ENCODE measurements around the gene SPEG. TPM values are rescaled to one million over a fixed set of nuclear protein-coding genes. Genes with fewer than 3 reads are reported as not detected.

The SPEG gene
- total RNA-seq, 1 experiment from 2014 or later = 16.7 TPM

- Mint-ChIP-seq H3K4me3 (ENCODE audit: low read depth, unreplicated experiment) (no peak overlapping the region), H3K9me3 (ENCODE audit: low read depth, unreplicated experiment) (no peaks in the 10 kb centered on the region), H3K27ac (ENCODE audit: unreplicated experiment) (no peak overlapping the region), H3K36me3 (ENCODE audit: insufficient read depth, unreplicated experiment) (peaks cover 37% of the 10 kb centered on the region), H3K4me1 (ENCODE audit: low read depth, unreplicated experiment) (peaks cover 10% of the 10 kb centered on the region), H3K27me3 (ENCODE audit: unreplicated experiment) (peaks cover 30% of the 10 kb centered on the region)
- TF ChIP-seq, protein P1, sequence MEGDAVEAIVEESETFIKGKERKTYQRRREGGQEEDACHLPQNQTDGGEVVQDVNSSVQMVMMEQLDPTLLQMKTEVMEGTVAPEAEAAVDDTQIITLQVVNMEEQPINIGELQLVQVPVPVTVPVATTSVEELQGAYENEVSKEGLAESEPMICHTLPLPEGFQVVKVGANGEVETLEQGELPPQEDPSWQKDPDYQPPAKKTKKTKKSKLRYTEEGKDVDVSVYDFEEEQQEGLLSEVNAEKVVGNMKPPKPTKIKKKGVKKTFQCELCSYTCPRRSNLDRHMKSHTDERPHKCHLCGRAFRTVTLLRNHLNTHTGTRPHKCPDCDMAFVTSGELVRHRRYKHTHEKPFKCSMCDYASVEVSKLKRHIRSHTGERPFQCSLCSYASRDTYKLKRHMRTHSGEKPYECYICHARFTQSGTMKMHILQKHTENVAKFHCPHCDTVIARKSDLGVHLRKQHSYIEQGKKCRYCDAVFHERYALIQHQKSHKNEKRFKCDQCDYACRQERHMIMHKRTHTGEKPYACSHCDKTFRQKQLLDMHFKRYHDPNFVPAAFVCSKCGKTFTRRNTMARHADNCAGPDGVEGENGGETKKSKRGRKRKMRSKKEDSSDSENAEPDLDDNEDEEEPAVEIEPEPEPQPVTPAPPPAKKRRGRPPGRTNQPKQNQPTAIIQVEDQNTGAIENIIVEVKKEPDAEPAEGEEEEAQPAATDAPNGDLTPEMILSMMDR (IDR thresholded peaks at IDR 0.05; ENCODE audit: unreplicated experiment) = no peak
- intact Hi-C loops (cut with micrococcal nuclease; ENCODE audit: unreplicated experiment) = no loop called here
- CTCF ChIA-PET = no interaction called here
- no peak for DNase-seq
- BruUV-seq (replicated peaks) = no TSS peak
Measured at GRCh38 chr2:219547621-219548020, 113.0 kb downstream of the SPEG start.

Other genes with a start within 250 kb of the SPEG start
- 25.7 and 30.0 TPM in 2 replicates for gene ZFAND2B, start 228.1 kb upstream of the SPEG start, total RNA-seq (2022)
- 11.7 and 12.1 TPM in 2 replicates for gene ABCB6, start 215.9 kb upstream of the SPEG start, total RNA-seq (2022)
- 36.6 and 42.4 TPM in 2 replicates for gene ATG9A, start 205.2 kb upstream of the SPEG start, total RNA-seq (2022)
- 44.1 and 56.6 TPM in 2 replicates for gene ANKZF1, start 205.0 kb upstream of the SPEG start, total RNA-seq (2022)
- gene GLB1L, start 189.4 kb upstream of the SPEG start, total RNA-seq (2022) = 7.6 and 12.1 TPM in 2 replicates
- gene STK16, start 189.4 kb upstream of the SPEG start, total RNA-seq (2022) = 26.7 and 27.0 TPM in 2 replicates
- not detected in 2 replicates for gene TUBA4B, start 181.6 kb upstream of the SPEG start, total RNA-seq (2022)
- gene TUBA4A, start 180.9 kb upstream of the SPEG start, total RNA-seq (2022) = 68.8 and 97.9 TPM in 2 replicates
- gene DNAJB2, start 155.5 kb upstream of the SPEG start, total RNA-seq (2022) = 55.1 and 68.2 TPM in 2 replicates
- gene PTPRN, start 125.4 kb upstream of the SPEG start, total RNA-seq (2022) = not detected in 2 replicates
- not detected in 2 replicates for gene RESP18, start 102.1 kb upstream of the SPEG start, total RNA-seq (2022)
- 70.3 and 75.1 TPM in 2 replicates for gene DNPEP, start 46.9 kb upstream of the SPEG start, total RNA-seq (2022)
- gene DES, start 16.5 kb upstream of the SPEG start, total RNA-seq (2022) = not detected in 2 replicates
- 53.0 and 59.4 TPM in 2 replicates for gene GMPPA, start 64.0 kb downstream of the SPEG start, total RNA-seq (2022)
- 0.17 TPM in 1 of 2 replicates, not detected in the other for gene ASIC4, start 79.6 kb downstream of the SPEG start, total RNA-seq (2022)
- gene CHPF, start 109.0 kb downstream of the SPEG start, total RNA-seq (2022) = 139 and 141 TPM in 2 replicates
- gene TMEM198, start 109.2 kb downstream of the SPEG start, total RNA-seq (2022) = 5.2 and 5.9 TPM in 2 replicates
- gene OBSL1, start 136.7 kb downstream of the SPEG start, total RNA-seq (2022) = 65.9 and 76.5 TPM in 2 replicates
- gene INHA, start 137.5 kb downstream of the SPEG start, total RNA-seq (2022) = 0.80 and 0.83 TPM in 2 replicates
- 29.3 and 32.5 TPM in 2 replicates for gene STK11IP, start 163.0 kb downstream of the SPEG start, total RNA-seq (2022)
- 14.9 and 20.2 TPM in 2 replicates for gene SLC4A3, start 192.8 kb downstream of the SPEG start, total RNA-seq (2022)

Measured in Calu3 (cell line).